ENCODE data around the gene ZNF462. TPM values are rescaled to one million over a fixed set of nuclear protein-coding genes. Genes with fewer than 3 reads are reported as not detected.

ZNF462 gene
- total RNA-seq, 1 donor from 2014 or later: 21.1 TPM

GRCh38 chr9:106860721-106861639 lies 2.0 kb upstream of the ZNF462 start:
- DNase-seq (ENCODE audit: missing footprints): peak; percentile 59
- intact Hi-C loops (cut with DNase I): loop anchor here (5.0 to 10.0 kb wide), 8 partner anchors 101 to 959 kb away; no protein-coding TSS in a partner anchor
- peak; percentile 32 for ATAC-seq

- DNase-seq (ENCODE audit: missing footprints) (no peak), ATAC-seq (no peak)
- intact Hi-C loops (cut with DNase I): loop anchor here (5.0 to 10.0 kb wide), 8 partner anchors 101 to 959 kb away; no protein-coding TSS in a partner anchor
Measured at GRCh38 chr9:106861640-106862109, 1.3 kb upstream of the ZNF462 start.

- ATAC-seq (peak; percentile 14), DNase-seq (ENCODE audit: missing footprints) (peak; percentile 45)
- intact Hi-C loops (cut with DNase I): loop anchor here (5.0 to 10.0 kb wide), 8 partner anchors 100 to 960 kb away; no protein-coding TSS in a partner anchor
Measured at GRCh38 chr9:106862110-106862820, 701 bp upstream of the ZNF462 start.

- intact Hi-C loops (cut with DNase I): loop anchor here (5.0 to 10.0 kb wide), 8 partner anchors 98 to 962 kb away; no protein-coding TSS in a partner anchor
- DNase-seq (ENCODE audit: missing footprints): no peak
- no peak for ATAC-seq
Measured at GRCh38 chr9:106864373-106865143, 1.6 kb downstream of the ZNF462 start.

GRCh38 chr9:106866243-106866642 lies 3.3 kb downstream of the ZNF462 start:
- DNase-seq (ENCODE audit: missing footprints) (no peak), ATAC-seq (no peak)
- intact Hi-C loops (cut with DNase I): loop anchor here (10.0 kb wide), 3 partner anchors 191 to 269 kb away; no protein-coding TSS in a partner anchor

DNA sequence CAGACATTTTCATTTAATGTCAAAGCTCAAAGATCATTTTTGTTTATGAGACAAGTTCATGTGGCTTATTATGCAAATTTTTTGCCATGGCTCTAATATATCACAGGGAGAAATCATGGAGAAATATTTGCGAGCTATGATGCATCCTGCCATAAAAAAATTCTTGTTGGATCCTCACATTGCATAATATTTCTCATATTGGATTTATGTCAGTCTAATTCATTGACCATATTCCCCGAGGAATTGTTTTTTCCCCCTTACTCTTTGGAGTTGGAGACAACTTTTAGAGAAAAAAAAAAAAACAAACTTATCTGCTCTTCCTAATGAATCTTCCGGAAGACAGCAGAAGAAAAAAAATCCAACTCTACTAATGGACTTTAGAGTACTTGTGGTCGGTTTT lies 4.3 kb downstream of the ZNF462 start:
- intact Hi-C loops (cut with DNase I): loop anchor here (10.0 kb wide), 3 partner anchors 192 to 268 kb away; no protein-coding TSS in a partner anchor
- DNase-seq (ENCODE audit: missing footprints) (no peak), ATAC-seq (no peak)

GRCh38 chr9:106868087-106868486 lies 5.1 kb downstream of the ZNF462 start:
- ATAC-seq (no peak), DNase-seq (ENCODE audit: missing footprints) (no peak)
- intact Hi-C loops (cut with DNase I): loop anchor here (10.0 kb wide), 3 partner anchors 193 to 267 kb away; no protein-coding TSS in a partner anchor

DNA sequence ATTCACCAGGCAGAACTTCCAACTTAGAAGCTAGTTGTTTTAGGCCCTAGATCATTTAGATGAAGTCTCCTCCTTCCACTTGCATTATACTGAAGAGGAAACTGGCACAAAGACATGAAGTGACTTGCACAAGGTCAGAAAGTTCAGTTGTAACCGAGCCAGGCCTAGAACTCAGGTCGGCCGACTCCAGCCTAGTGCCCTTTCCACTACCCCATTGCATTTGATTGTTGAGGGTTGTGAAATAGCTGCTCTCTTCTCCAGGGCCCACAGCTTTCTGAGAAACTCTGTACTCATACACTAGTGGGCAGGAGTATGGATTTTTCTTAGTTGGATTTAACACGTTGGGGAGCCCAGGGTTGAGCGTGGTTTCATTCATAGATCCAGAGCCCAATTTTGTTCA lies 5.6 kb downstream of the ZNF462 start:
- ATAC-seq (peak; percentile 61), DNase-seq (ENCODE audit: missing footprints) (peak; percentile 37)
- intact Hi-C loops (cut with DNase I): loop anchor here (10.0 kb wide), 3 partner anchors 194 to 266 kb away; no protein-coding TSS in a partner anchor

GRCh38 chr9:106869028-106869427 lies 6.1 kb downstream of the ZNF462 start:
- intact Hi-C loops (cut with DNase I): loop anchor here (10.0 kb wide), 3 partner anchors 194 to 266 kb away; no protein-coding TSS in a partner anchor
- peak; percentile 3 for ATAC-seq
- DNase-seq (ENCODE audit: missing footprints): no peak

GRCh38 chr9:106869458-106869857 lies 6.5 kb downstream of the ZNF462 start:
- DNase-seq (ENCODE audit: missing footprints): no peak
- intact Hi-C loops (cut with DNase I): loop anchor here (10.0 kb wide), 3 partner anchors 195 to 265 kb away; no protein-coding TSS in a partner anchor
- ATAC-seq: peak; percentile 58

DNA sequence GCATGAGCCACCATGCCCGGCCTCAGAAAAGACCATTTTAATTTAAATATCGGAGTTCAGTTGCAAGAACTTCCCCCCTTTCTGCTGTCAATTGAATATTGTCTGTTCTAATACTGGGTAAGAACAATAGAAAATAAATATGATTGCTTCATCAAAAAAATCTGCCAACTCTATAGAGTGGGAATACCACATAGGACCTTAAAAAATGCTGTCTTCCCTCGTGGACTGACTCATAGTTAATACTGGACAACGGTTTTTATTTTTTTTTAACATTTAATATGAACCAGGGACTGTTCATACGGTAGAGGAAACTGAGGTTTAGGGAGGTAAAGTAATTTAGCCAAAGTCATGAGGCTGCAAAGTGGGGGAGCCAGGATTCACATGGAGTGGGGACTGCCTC lies 9.7 kb downstream of the ZNF462 start:
- intact Hi-C loops (cut with DNase I): no loop called here
- DNase-seq (ENCODE audit: missing footprints): no peak
- ATAC-seq: no peak

DNA sequence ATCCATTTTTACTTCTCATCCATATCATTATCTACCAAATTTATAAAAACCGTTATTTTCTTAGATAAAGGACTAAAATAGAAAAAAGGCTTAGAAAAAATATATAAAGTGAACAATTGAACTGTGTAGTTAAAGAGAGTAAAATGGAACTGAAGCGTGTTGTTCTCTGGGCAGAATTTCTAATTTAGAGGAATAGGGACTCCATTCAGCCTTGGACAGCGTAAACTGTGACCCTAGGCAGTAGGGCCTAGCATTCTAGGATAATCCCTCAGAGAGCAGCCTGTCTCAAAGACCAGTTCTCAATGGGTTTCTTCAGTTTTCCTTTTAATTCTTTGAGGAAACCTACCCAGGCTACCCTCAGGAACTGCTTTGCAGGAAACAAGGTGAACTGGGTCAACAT lies 11.1 kb downstream of the ZNF462 start:
- intact Hi-C loops (cut with DNase I): no loop called here
- DNase-seq (ENCODE audit: missing footprints) (no peak), ATAC-seq (no peak)

DNA sequence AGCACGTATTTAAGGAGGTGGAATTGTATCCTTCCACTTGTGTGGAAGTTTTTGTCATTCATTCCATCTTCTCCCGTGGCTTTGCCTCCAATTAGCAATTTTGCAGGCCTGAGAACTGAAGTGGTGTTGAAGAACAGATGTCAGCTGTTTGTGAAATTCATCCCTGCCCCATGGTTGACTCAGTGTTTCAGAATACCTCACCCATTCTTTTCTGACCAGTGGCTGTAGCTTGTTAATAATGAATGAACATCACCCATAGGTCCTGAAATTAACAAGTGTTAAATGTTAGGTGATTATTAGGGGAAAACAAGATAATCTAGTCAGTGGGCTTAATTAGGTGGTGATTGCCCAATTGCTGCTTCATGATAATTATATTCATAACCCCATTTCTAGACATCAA lies 11.7 kb downstream of the ZNF462 start:
- intact Hi-C loops (cut with DNase I): no loop called here
- no peak for DNase-seq (ENCODE audit: missing footprints)
- ATAC-seq: no peak

DNA sequence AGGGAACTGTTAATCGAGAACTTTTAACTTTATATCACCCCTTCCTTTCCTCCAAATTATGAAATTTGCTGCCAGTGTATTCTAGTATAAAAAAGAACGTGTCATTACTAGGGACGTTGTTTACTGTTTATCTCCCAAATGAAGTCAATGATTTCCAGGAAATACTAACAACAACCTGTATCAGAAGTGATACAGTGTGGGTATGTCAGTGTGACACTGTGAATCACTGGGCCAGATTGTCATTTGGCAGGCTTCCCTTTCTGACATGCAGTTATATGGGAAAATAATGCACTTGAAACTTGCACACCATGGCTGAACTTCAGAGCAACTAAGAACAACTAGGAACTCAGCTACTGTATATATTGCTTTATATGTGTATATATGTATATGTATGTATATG lies 12.6 kb downstream of the ZNF462 start:
- intact Hi-C loops (cut with DNase I): no loop called here
- ATAC-seq: no peak
- no peak for DNase-seq (ENCODE audit: missing footprints)

GRCh38 chr9:106877345-106877744 lies 14.4 kb downstream of the ZNF462 start:
- ATAC-seq (no peak), DNase-seq (ENCODE audit: missing footprints) (peak; percentile 53)
- intact Hi-C loops (cut with DNase I): no loop called here

DNA sequence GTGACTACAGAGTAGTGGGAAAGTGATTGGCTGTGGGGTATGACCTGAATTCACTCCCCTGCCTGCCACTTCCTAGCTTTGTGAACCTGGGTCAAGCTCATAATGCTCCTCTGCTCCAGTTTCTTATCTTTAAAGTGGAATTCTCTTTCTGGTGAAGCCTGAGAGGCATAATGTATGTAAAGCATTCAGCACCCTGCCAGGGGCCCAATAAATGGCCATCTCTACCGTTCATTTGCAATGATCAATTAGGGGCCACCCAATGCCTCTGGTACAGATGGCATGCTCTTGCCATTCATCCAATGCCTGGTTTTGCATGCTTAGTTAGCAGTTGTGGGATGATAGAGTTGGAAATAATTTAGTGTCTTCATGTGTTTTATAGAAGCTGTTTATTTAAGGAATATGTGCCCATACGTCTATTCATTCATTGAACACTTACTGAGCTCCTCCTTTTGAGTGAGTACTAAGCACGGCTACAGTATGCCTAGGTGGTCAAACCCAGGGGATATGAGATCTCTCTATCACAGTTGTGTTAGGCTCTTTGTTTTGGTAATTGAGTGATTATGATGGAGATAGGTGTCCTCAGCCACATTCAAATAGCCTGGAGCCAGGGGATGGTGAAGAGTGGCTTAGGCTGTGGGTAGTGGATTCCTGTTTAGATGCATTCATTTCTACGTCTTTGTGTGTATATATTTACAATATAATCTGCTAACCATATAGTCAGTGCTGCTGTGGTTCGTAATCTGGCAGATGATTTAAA lies 15.3 kb downstream of the ZNF462 start:
- DNase-seq (ENCODE audit: missing footprints) (no peak), ATAC-seq (no peak)
- intact Hi-C loops (cut with DNase I): no loop called here

- ATAC-seq (peak; percentile 89), DNase-seq (ENCODE audit: missing footprints) (peak; percentile 84)
- intact Hi-C loops (cut with DNase I): no loop called here
Measured at GRCh38 chr9:106878934-106879333, 16.0 kb downstream of the ZNF462 start.

GRCh38 chr9:106879439-106879882 lies 16.5 kb downstream of the ZNF462 start:
- DNase-seq (ENCODE audit: missing footprints): no peak
- intact Hi-C loops (cut with DNase I): no loop called here
- ATAC-seq: no peak

Data from Right ventricle myocardium inferior (tissue), 1 donor.